ENCODE results near the gene PLCL1.

DNA sequence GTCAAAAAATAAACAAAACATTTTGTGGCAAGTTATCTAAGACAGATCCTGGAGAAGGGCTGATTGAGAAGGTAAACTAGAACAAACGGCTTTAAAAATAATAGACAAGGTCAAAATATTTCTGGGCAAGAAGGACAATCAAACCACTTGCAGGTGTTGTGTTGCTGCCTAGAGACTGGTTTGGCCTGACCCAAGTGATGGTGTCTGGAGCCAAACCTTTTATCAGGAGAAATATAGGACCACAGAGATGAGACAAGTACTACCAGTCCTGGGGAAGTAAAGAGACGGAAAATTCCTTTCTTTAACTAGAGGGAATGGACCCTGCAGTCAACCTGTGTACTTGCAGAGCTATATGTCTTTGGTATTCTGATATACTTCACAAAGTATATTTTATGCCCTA, 44.2 kb downstream of the PLCL1 start:
- TF ChIP-seq, protein P1, sequence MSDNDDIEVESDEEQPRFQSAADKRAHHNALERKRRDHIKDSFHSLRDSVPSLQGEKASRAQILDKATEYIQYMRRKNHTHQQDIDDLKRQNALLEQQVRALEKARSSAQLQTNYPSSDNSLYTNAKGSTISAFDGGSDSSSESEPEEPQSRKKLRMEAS (IDR thresholded peaks at IDR 0.05; ENCODE audit: low read depth) = no peak
- TF ChIP-seq, protein P2, sequence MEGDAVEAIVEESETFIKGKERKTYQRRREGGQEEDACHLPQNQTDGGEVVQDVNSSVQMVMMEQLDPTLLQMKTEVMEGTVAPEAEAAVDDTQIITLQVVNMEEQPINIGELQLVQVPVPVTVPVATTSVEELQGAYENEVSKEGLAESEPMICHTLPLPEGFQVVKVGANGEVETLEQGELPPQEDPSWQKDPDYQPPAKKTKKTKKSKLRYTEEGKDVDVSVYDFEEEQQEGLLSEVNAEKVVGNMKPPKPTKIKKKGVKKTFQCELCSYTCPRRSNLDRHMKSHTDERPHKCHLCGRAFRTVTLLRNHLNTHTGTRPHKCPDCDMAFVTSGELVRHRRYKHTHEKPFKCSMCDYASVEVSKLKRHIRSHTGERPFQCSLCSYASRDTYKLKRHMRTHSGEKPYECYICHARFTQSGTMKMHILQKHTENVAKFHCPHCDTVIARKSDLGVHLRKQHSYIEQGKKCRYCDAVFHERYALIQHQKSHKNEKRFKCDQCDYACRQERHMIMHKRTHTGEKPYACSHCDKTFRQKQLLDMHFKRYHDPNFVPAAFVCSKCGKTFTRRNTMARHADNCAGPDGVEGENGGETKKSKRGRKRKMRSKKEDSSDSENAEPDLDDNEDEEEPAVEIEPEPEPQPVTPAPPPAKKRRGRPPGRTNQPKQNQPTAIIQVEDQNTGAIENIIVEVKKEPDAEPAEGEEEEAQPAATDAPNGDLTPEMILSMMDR (IDR thresholded peaks at IDR 0.05) = no peak
- no peak for TF ChIP-seq YY1 (IDR thresholded peaks at IDR 0.05; ENCODE audit: low read depth)
- no peak for TF ChIP-seq EZH2phosphoT487 (IDR thresholded peaks at IDR 0.05; ENCODE audit: borderline replicate concordance, low read depth)

Measured in SK-N-SH (cell line).